BE2C (cell line): ENCODE results near the gene DSC3.
A peak's percentile ranks its signal among the peaks of the same experiment; 100 is the strongest.

Experiments used
- DNase-seq: peaks from one replicate; pipeline ENCODE4 v3.0.0-alpha.2; 2020
- H3K27me3 ChIP-seq: fragments of 250-450 bp; sonication (Bioruptor Pico); 2 replicates; pipeline ENCODE4 v1.5.1; 2020; ENCODE audit warnings: mild to moderate bottlenecking
- H3K36me3 ChIP-seq: fragments of 250-450 bp; sonication (Bioruptor Pico); 2 replicates; pipeline ENCODE4 v1.5.1; 2020; ENCODE audit warnings: mild to moderate bottlenecking
- H3K4me1 ChIP-seq: fragments of 250-450 bp; sonication (Bioruptor Pico); 2 replicates; pipeline ENCODE4 v1.5.1; 2020
- H3K4me3 ChIP-seq: 2 replicates; pipeline ENCODE4 v1.5.1; 2011; ENCODE audit warnings: low read depth, low read length
- H3K9me3 ChIP-seq: fragments of 250-450 bp; sonication (Bioruptor Pico); 2 replicates; pipeline ENCODE4 v1.5.1; 2020
- TF ChIP-seq, protein P1 (sequence below): IDR thresholded peaks from 2 replicates; pipeline ENCODE4 v1.5.1; 2012; ENCODE audit warnings: mild to moderate bottlenecking, low read depth, low read length

The DSC3 gene

DNA sequence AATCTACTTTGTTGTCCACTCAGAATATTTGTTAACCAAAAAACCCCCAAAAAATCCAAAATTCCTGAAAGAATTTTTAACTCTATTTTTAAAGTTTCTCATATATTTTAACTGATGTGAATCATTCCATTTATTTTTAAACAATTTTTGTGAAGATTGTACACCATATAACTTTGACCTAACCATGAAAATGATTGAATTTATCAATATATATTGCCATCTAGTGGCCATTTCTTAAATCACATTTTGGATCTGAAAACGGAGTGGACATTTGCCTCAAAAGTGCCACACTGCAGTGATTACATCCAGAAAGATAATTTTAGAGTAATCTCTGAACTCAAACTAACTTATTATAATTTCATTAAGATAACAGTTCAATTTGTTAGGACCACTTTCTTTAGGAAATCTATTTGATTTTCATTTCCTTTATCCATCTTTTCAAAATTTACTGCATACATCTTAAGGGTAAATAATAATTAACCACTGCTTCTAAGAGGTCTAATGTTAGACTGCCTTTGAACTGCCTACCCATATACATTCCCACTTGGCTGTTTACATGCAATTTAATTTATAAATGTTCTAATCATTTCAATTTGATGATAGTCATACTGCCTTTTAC is 71.1 kb downstream of the DSC3 start:
- no peaks in the 10 kb centered on the region for H3K4me1 ChIP-seq
- no peaks in the 10 kb centered on the region for H3K9me3 ChIP-seq
- no peak for DNase-seq
- H3K36me3 ChIP-seq, result no peaks in the 10 kb centered on the region
- H3K4me3 ChIP-seq, result no peak overlapping the region
- TF ChIP-seq, protein P1, sequence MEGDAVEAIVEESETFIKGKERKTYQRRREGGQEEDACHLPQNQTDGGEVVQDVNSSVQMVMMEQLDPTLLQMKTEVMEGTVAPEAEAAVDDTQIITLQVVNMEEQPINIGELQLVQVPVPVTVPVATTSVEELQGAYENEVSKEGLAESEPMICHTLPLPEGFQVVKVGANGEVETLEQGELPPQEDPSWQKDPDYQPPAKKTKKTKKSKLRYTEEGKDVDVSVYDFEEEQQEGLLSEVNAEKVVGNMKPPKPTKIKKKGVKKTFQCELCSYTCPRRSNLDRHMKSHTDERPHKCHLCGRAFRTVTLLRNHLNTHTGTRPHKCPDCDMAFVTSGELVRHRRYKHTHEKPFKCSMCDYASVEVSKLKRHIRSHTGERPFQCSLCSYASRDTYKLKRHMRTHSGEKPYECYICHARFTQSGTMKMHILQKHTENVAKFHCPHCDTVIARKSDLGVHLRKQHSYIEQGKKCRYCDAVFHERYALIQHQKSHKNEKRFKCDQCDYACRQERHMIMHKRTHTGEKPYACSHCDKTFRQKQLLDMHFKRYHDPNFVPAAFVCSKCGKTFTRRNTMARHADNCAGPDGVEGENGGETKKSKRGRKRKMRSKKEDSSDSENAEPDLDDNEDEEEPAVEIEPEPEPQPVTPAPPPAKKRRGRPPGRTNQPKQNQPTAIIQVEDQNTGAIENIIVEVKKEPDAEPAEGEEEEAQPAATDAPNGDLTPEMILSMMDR, result peak; percentile 27; the same call in 1 of the 2 replicates
- no peaks in the 10 kb centered on the region for H3K27me3 ChIP-seq

DNA sequence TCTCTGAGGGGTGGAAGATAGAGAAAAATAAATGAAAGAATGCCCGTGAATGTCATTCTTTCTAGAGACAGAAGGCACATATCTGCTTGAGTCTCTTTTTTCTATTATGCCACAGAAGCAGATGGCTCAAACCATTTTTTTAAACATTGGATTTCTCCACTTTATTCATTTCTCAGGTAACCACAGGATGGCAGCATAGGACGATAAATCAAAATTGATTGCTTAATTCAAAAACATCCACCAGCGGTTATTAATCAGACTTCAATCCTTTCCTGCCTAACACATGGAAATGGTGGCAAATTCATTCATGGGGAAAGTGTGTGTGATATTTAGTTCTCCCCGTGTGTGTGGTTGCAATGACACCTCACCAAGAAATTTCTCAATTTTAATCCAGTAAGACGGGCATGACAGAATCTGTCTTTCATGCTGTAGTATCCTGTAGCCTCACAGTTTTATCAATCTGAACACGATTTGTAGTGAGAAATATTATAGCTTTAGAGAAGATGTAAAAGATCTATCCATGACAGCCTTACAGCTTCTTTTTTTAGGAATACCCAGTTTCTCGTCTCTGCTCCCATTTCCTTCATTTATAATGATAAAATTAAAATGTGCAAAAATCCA is 72.2 kb downstream of the DSC3 start:
- H3K4me3 ChIP-seq, result no peak overlapping the region
- DNase-seq, result no peak
- H3K27me3 ChIP-seq, result no peaks in the 10 kb centered on the region
- H3K36me3 ChIP-seq, result no peaks in the 10 kb centered on the region
- no peaks in the 10 kb centered on the region for H3K4me1 ChIP-seq
- H3K9me3 ChIP-seq, result no peaks in the 10 kb centered on the region
- TF ChIP-seq, protein P1, result peak; percentile 30; the same call in 1 of the 2 replicates

DNA sequence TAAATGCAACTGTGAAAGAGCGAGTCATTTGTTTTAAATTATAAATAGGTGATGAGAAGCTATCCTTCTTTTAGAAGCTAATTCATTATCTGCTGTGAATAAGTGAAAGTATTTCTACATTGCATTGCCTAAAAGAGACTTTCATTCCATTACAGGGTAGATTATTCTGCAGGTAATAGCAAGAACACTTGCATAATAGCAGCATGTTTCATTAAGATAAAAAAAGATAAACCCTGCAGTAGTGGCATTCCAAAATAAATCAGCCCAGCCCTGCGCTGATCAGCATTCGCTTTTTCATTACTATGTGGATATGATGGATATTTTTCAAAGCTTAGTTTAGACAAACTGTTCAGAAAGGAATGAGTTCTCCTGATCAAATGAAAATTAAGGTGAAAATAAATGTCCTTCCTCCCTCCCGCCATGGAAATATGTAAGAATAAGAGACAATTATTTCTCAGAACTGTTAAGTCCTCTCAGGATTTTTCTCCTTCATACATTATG is 72.8 kb downstream of the DSC3 start:
- TF ChIP-seq, protein P1, result no peak
- Histone ChIP-seq H3K4me3 (no peak overlapping the region), H3K4me1 (no peaks in the 10 kb centered on the region), H3K9me3 (no peaks in the 10 kb centered on the region), H3K36me3 (no peaks in the 10 kb centered on the region), H3K27me3 (no peaks in the 10 kb centered on the region)
- DNase-seq, result no peak

DNA sequence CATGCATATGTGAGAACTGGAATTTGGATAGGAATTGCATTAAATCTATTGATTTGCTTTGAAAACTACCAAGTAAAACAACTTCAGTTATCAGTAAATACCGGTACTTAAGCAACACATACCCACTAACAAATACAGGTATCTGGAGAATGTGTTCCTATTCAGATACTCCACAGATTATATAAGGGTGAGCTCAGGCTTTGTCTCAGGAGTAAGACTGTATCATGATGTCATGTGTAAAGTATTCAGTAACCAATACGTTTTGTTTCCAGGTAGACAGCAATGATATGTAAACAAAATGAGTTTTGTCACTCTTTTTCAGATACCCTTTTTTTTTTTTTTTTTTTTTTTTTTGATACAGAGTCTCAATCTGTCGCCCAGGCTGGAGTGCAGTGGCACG is 74.8 kb downstream of the DSC3 start:
- TF ChIP-seq, protein P1, result no peak
- H3K4me3 ChIP-seq, result no peak overlapping the region
- DNase-seq, result no peak
- no peaks in the 10 kb centered on the region for H3K9me3 ChIP-seq
- no peaks in the 10 kb centered on the region for H3K27me3 ChIP-seq
- H3K4me1 ChIP-seq, result no peaks in the 10 kb centered on the region
- H3K36me3 ChIP-seq, result no peaks in the 10 kb centered on the region

DNA sequence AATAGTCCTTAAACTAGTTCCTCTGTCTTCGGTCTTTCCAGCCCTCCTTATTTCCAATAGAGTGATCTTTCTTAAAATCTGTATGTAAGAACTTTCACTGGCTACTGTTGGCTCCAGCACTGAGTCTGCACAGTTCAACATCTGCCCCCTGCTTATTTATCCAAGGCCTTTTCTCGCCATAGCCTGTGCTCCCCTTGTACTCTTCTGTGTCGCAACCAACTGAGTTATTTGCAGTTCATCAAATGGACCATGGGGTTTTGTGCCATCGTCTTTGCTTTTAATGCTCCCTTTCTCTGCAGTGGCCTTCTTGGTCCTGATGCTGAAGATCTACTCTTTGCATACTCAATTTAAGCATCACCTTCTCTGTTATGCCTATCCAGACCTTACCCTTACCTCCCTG is 77.3 kb downstream of the DSC3 start:
- Histone ChIP-seq H3K36me3 (no peaks in the 10 kb centered on the region), H3K9me3 (no peaks in the 10 kb centered on the region), H3K27me3 (no peaks in the 10 kb centered on the region), H3K4me3 (no peak overlapping the region), H3K4me1 (no peaks in the 10 kb centered on the region)
- no peak for DNase-seq
- TF ChIP-seq, protein P1, result no peak

DNA sequence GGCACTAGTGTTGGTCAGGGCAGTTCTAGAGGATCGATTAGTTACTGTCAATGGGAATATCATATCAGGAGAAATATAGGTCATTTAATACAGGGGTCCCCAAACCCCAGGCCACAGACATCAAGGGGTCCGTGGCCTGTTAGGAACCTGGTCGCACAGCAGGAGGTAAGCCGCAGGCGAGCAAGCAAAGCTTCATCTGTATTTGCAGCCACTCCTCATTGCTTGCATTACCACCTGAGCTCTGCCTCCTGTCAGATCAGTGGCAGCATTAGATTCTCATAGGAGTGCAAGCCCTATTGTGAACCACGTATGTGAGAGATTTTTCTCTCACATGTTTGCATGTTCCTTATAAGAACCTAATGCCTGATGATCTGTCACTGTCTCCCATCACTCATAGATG is 81.9 kb downstream of the DSC3 start:
- TF ChIP-seq, protein P1, result no peak
- no peak overlapping the region for H3K4me3 ChIP-seq
- no peaks in the 10 kb centered on the region for H3K27me3 ChIP-seq
- no peaks in the 10 kb centered on the region for H3K4me1 ChIP-seq
- no peaks in the 10 kb centered on the region for H3K9me3 ChIP-seq
- DNase-seq, result no peak
- no peaks in the 10 kb centered on the region for H3K36me3 ChIP-seq
